ENCODE data around the gene CHRM4. TPM values are rescaled to one million over a fixed set of nuclear protein-coding genes. Genes with fewer than 3 reads are reported as not detected.

The CHRM4 gene
- total and polyA plus RNA-seq, 2 of the 13 experiments (the other 11 are each of a cell fraction or from before 2014, with no cell fraction given), result 0.13 to 0.21 TPM

DNA sequence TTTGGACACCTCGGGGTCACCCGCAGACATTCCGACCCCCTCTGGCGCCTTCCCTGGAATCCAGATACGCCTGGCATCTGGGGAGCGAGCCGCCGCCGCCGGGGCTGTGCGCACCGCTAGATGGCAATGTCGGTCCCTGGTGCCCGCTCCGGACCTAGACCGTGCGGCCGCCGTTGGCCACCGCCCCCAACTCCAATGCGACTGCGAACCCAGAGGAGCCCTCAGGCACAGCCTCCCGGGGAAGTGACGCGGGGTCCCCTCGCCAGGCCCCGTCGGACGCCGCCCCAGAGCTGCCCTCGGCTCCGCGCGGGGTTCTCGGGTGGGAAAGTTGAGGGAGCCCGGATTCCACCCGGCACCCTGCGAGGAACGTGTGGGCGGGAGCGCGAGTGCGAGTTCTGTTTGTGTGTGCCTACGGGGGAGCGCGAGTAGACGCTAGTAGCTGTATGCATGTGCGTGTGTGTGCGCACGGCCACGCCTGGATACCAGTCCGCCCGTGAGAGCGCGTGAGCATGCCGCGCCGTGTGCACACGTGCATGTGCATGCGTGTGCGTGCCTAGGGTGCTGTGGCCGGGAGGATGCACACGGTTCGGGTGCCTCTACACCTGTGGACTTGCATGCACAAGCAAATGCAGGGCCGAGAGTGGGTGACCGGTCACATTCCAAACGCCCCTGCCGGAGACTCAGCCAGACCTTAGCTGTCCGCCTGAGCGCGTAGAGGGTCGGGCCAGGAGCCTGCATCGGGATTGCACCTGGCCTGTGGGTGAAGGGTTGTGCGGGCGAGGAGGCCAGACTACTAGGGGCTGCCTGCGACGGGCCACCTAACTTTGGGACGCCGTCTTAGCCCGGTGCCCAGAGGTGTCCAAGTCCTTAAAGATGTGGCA is 1.9 kb downstream of the CHRM4 start (continued):
- no peak for TF ChIP-seq MED13 (CRISPR knock-in tag; IDR thresholded peaks at IDR 0.05)
- TF ChIP-seq, protein P1, sequence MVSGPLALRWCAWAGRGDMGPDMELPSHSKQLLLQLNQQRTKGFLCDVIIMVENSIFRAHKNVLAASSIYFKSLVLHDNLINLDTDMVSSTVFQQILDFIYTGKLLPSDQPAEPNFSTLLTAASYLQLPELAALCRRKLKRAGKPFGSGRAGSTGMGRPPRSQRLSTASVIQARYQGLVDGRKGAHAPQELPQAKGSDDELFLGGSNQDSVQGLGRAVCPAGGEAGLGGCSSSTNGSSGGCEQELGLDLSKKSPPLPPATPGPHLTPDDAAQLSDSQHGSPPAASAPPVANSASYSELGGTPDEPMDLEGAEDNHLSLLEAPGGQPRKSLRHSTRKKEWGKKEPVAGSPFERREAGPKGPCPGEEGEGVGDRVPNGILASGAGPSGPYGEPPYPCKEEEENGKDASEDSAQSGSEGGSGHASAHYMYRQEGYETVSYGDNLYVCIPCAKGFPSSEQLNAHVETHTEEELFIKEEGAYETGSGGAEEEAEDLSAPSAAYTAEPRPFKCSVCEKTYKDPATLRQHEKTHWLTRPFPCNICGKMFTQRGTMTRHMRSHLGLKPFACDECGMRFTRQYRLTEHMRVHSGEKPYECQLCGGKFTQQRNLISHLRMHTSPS (CRISPR knock-in tag; IDR thresholded peaks at IDR 0.05; ENCODE audit: low read depth), result peak; percentile 61; the same call in 1 of the 2 replicates
- TF ChIP-seq, protein P2, sequence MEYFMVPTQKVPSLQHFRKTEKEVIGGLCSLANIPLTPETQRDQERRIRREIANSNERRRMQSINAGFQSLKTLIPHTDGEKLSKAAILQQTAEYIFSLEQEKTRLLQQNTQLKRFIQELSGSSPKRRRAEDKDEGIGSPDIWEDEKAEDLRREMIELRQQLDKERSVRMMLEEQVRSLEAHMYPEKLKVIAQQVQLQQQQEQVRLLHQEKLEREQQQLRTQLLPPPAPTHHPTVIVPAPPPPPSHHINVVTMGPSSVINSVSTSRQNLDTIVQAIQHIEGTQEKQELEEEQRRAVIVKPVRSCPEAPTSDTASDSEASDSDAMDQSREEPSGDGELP (IDR thresholded peaks at IDR 0.05; ENCODE audit: borderline replicate concordance, low read depth), result no peak; the same call in 1 of the 2 replicates
- TF ChIP-seq THAP11 (CRISPR knock-in tag; IDR thresholded peaks at IDR 0.05), result 0 out of 2 replicates have a peak, but pooled peaks have one; percentile 20
- peak; percentile 64 for TF ChIP-seq BHLHE40 (IDR thresholded peaks at IDR 0.05; ENCODE audit: low read length)
- TF ChIP-seq, protein P3, sequence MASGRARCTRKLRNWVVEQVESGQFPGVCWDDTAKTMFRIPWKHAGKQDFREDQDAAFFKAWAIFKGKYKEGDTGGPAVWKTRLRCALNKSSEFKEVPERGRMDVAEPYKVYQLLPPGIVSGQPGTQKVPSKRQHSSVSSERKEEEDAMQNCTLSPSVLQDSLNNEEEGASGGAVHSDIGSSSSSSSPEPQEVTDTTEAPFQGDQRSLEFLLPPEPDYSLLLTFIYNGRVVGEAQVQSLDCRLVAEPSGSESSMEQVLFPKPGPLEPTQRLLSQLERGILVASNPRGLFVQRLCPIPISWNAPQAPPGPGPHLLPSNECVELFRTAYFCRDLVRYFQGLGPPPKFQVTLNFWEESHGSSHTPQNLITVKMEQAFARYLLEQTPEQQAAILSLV (CRISPR knock-in tag; IDR thresholded peaks at IDR 0.05; ENCODE audit: borderline replicate concordance), result no peak; the same call in 1 of the 2 replicates
- TF ChIP-seq RXRA (CRISPR knock-in tag; IDR thresholded peaks at IDR 0.05), result no peak
- no peak for TF ChIP-seq ZBTB20 (CRISPR knock-in tag; IDR thresholded peaks at IDR 0.05; ENCODE audit: borderline replicate concordance, low read depth)
- TF ChIP-seq NFKBIZ (CRISPR knock-in tag; IDR thresholded peaks at IDR 0.05), result no peak
- TF ChIP-seq SIN3A (IDR thresholded peaks at IDR 0.05; ENCODE audit: borderline replicate concordance, low read depth, low read length), result no peak
- no peak for TF ChIP-seq NKX3-1 (CRISPR knock-in tag; IDR thresholded peaks at IDR 0.05)
- no peak for TF ChIP-seq PAWR (CRISPR knock-in tag; IDR thresholded peaks at IDR 0.05; ENCODE audit: borderline replicate concordance)
- TF ChIP-seq RARG (CRISPR knock-in tag; IDR thresholded peaks at IDR 0.05; ENCODE audit: low read depth), result no peak
- TF ChIP-seq EEA1 (CRISPR knock-in tag; IDR thresholded peaks at IDR 0.05; ENCODE audit: borderline replicate concordance), result no peak
- TF ChIP-seq, protein P4, sequence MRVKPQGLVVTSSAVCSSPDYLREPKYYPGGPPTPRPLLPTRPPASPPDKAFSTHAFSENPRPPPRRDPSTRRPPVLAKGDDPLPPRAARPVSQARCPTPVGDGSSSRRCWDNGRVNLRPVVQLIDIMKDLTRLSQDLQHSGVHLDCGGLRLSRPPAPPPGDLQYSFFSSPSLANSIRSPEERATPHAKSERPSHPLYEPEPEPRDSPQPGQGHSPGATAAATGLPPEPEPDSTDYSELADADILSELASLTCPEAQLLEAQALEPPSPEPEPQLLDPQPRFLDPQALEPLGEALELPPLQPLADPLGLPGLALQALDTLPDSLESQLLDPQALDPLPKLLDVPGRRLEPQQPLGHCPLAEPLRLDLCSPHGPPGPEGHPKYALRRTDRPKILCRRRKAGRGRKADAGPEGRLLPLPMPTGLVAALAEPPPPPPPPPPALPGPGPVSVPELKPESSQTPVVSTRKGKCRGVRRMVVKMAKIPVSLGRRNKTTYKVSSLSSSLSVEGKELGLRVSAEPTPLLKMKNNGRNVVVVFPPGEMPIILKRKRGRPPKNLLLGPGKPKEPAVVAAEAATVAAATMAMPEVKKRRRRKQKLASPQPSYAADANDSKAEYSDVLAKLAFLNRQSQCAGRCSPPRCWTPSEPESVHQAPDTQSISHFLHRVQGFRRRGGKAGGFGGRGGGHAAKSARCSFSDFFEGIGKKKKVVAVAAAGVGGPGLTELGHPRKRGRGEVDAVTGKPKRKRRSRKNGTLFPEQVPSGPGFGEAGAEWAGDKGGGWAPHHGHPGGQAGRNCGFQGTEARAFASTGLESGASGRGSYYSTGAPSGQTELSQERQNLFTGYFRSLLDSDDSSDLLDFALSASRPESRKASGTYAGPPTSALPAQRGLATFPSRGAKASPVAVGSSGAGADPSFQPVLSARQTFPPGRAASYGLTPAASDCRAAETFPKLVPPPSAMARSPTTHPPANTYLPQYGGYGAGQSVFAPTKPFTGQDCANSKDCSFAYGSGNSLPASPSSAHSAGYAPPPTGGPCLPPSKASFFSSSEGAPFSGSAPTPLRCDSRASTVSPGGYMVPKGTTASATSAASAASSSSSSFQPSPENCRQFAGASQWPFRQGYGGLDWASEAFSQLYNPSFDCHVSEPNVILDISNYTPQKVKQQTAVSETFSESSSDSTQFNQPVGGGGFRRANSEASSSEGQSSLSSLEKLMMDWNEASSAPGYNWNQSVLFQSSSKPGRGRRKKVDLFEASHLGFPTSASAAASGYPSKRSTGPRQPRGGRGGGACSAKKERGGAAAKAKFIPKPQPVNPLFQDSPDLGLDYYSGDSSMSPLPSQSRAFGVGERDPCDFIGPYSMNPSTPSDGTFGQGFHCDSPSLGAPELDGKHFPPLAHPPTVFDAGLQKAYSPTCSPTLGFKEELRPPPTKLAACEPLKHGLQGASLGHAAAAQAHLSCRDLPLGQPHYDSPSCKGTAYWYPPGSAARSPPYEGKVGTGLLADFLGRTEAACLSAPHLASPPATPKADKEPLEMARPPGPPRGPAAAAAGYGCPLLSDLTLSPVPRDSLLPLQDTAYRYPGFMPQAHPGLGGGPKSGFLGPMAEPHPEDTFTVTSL (CRISPR knock-in tag; IDR thresholded peaks at IDR 0.05; ENCODE audit: borderline replicate concordance), result no peak
- TF ChIP-seq, protein P5, sequence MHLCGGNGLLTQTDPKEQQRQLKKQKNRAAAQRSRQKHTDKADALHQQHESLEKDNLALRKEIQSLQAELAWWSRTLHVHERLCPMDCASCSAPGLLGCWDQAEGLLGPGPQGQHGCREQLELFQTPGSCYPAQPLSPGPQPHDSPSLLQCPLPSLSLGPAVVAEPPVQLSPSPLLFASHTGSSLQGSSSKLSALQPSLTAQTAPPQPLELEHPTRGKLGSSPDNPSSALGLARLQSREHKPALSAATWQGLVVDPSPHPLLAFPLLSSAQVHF (CRISPR knock-in tag; IDR thresholded peaks at IDR 0.05), result no peak
- no peak for TF ChIP-seq ZSCAN12 (CRISPR knock-in tag; IDR thresholded peaks at IDR 0.05)
- TF ChIP-seq, protein P6, sequence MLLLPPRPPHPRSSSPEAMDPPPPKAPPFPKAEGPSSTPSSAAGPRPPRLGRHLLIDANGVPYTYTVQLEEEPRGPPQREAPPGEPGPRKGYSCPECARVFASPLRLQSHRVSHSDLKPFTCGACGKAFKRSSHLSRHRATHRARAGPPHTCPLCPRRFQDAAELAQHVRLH (CRISPR knock-in tag; IDR thresholded peaks at IDR 0.05; ENCODE audit: borderline replicate concordance, low read depth), result 0 out of 2 replicates have a peak, but pooled peaks have one; percentile 34
